Omental fat pad (tissue), 4 donors: ENCODE measurements around the gene AGT. TPM values are rescaled to one million over a fixed set of nuclear protein-coding genes. Genes with fewer than 3 reads are reported as not detected.

Experiments used
- ATAC-seq: fragments of 150-250 bp; one replicate; pipeline ENCODE4 v1.9.1; 2016; ENCODE audit warnings: mild to moderate bottlenecking, moderate library complexity; ENCODE audit not compliant: low FRiP score
- DNase-seq: peaks from one replicate; pipeline ENCODE4 v3.0.0-alpha.2; 2019; ENCODE audit warnings: low spot score
- total RNA-seq, 4 donors: library from RNA; depleted of rRNA; stranded (reverse); fragments of >200 nt; gene quantifications; one replicate each; pipeline ENCODE4 v1.1.0, GENCODE V29; 2016
- TF ChIP-seq, protein P1 (sequence below), 3 donors: fragments of 450-650 bp; IDR thresholded peaks; one replicate each; pipeline ENCODE4 v1.5.1; 2016 to 2017; ENCODE audit warnings: antibody characterized with exemption in 3 of 3, mild to moderate bottlenecking in 3 of 3, moderate library complexity in 2 of 3

Gene AGT
- total RNA-seq, 4 donors from 2014 or later = 2.5 to 10.7 (median 4.0) TPM

DNA sequence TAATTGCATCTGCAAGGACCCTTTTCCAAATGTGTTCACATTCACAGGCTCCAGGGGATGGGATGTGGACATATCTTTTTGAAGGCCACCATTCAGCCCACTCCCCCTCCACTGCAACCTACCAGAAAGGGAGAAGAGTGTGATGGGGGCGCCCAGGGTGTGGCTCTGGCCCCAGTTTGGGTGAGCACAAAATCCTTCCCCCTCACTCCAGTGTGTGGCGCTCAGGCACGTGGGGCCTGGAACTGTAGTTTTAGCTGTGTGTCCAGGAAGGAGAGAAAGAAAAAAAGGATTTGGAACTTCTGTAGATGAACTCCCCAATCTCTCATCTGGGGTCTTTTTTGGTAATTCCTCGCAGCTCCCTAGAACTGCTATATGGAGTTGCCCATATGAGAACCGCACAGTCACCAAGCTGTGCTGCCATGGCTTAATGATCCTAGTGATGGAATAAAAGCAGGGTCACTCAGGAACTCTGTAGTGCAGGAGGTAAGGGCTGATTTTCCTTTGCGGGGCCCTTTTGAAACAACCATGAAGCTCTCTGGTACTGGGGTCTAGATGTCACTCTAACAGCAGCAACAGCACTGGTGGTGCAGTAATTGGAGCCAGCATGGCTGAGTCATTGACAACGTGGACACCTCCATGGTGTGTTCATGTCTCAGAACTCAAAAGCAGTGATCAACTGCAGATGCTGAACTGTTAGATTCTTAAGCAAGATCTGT, 17.0 kb downstream of the AGT start:
- ATAC-seq (no peak), DNase-seq (no peak)
- TF ChIP-seq, protein P1, sequence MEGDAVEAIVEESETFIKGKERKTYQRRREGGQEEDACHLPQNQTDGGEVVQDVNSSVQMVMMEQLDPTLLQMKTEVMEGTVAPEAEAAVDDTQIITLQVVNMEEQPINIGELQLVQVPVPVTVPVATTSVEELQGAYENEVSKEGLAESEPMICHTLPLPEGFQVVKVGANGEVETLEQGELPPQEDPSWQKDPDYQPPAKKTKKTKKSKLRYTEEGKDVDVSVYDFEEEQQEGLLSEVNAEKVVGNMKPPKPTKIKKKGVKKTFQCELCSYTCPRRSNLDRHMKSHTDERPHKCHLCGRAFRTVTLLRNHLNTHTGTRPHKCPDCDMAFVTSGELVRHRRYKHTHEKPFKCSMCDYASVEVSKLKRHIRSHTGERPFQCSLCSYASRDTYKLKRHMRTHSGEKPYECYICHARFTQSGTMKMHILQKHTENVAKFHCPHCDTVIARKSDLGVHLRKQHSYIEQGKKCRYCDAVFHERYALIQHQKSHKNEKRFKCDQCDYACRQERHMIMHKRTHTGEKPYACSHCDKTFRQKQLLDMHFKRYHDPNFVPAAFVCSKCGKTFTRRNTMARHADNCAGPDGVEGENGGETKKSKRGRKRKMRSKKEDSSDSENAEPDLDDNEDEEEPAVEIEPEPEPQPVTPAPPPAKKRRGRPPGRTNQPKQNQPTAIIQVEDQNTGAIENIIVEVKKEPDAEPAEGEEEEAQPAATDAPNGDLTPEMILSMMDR (IDR thresholded peaks at IDR 0.05) = no peak

DNA sequence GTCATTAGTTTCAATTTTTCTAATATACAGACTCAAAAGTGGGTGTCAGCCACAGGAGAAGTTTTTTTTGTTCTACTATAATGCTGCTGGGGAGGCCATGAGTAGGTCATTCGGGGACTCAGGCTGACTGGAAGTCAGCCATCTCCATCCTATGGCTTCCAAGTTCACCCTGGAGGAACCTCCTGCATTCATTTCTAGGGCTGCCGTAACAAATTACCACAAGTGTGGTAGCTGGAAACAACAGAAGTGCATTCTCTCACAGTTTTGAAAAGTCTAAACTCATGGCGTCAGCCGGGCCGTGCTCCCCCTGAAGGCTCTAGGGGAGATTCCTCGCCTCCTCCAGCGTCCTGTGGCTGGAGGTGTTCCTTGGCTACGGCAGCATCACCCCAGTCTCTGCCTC, 17.7 kb downstream of the AGT start:
- ATAC-seq (no peak), DNase-seq (no peak)
- TF ChIP-seq, protein P1 (IDR thresholded peaks at IDR 0.05) = no peak

DNA sequence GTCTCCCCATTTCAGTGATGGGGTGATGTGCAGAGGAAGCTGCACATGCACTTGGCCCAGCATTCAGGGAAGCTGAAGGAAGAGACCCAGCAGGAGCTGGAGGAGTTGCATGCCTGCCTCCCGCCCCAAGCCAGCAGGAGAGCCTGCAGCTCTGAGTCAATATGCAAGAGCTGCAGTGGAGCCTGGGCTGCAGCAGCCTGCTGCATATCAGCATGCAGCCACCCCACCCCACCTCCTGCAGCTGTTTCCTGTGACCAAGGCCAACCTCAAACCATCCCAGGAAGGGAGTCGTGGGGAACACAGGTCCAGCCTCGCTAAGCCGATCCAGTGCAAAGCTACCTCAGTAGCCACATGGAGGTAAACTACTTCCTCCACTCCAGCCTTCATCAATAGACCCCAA, 18.9 kb downstream of the AGT start:
- ATAC-seq (no peak), DNase-seq (no peak)
- TF ChIP-seq, protein P1 (IDR thresholded peaks at IDR 0.05) = no peak

DNA sequence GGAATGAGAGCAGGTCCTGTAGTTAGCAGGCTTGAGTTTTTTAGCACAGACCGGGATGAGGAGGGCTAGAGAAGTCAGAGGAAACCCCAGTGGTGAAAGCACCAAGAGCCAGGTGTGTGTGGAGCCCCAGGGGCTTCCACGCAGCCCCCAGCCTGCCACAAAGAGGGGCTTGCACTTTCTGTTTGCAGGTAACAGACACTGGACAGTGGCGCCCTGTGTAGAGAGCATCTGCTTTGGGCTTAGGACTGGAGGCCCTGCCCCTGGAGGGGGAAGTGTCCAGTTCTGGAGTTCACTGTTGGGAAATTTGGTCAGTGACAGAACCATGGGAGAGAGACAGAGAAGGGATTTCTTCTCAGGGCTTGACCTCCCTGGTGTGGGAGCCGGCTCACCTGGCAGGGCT, 19.5 kb downstream of the AGT start:
- DNase-seq = no peak
- no peak for ATAC-seq
- TF ChIP-seq, protein P1 (IDR thresholded peaks at IDR 0.05) = no peak

DNA sequence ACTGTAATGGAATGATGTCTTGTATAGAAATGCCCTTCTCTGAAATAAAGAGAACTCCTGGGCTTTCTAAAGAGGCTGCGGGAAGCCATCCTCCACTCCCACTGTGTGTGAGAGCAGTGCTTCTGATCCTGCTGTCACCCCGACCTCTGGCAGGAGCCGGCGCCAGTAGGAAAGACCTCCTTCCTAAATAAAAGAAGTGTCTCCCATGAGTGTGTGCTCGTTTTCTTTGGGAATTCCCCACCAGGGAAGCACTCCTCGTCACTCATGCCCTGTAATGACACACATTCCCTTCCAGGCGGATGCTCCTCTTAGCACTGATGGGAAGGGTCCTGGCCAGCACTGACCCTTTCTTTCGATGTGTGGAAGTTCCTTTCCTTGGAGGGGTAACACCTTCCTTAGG, 20.1 kb downstream of the AGT start:
- DNase-seq (no peak), ATAC-seq (no peak)
- TF ChIP-seq, protein P1 (IDR thresholded peaks at IDR 0.05) = no peak

DNA sequence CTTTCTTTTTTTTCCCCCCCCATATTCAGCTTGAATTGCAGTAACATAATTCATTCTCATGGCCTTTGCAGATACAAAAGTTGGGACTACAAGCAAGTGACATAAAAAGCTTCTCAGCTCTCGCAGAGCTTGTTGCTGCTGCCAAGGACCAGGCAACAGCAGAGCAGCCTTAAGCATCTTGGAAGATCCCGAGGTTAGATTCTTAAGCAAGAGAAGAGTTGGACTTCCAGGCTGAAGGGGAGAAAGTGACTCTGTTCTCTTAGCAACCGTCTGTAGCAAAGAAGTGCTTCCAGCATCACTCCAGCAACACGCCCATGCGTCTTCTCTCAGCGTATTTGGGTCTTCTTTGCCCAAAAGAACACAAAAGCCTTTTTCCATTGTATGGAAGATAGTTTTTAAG, 20.7 kb downstream of the AGT start:
- no peak for DNase-seq
- TF ChIP-seq, protein P1 (IDR thresholded peaks at IDR 0.05) = no peak
- no peak for ATAC-seq

DNA sequence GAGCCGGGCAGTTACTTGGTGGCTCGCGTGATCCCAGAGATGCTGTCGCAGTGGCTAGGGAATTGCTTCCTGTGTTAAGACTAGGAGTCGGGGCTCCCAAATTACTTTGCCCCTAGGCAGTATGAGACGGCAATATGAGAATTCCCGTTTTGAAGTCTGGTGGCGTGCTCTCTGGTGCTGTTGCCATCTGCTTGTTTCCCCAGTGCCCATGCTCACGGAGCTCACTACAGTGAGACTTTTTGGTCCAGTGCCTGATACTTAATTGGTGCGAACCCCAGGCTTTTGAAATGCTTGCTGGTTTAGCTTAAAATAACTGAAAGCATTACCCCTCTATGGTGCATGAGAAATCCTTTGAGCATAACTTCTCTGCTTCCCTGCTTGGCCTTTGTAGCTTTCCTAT, 22.3 kb downstream of the AGT start:
- no peak for ATAC-seq
- no peak for DNase-seq
- TF ChIP-seq, protein P1 (IDR thresholded peaks at IDR 0.05) = no peak
